HG02759 (cell line): ENCODE results near the gene SUFU.

Source experiments
- ATAC-seq: cut with Tn5 transposase; IDR thresholded peaks from one replicate; pipeline ENCODE4 v1.9.1; 2021; ENCODE audit warnings: mild to moderate bottlenecking, moderate library complexity; ENCODE audit not compliant: unreplicated experiment

Gene SUFU

GRCh38 chr10:102546606-102547320 lies 43.0 kb downstream of the SUFU start:
- ATAC-seq, result no peak

GRCh38 chr10:102549549-102549948 lies 45.8 kb downstream of the SUFU start:
- no peak for ATAC-seq

- ATAC-seq, result no peak
These were observed 47.0 kb downstream of the SUFU start for GRCh38 chr10:102550636-102551210.

GRCh38 chr10:102552533-102552932 lies 48.8 kb downstream of the SUFU start:
- no peak for ATAC-seq

- no peak for ATAC-seq
These were observed 50.0 kb downstream of the SUFU start for GRCh38 chr10:102553771-102554170.

- no peak for ATAC-seq
These were observed 50.8 kb downstream of the SUFU start for GRCh38 chr10:102554531-102554930.

- ATAC-seq, result no peak
These were observed 52.1 kb downstream of the SUFU start for GRCh38 chr10:102555781-102556328.

GRCh38 chr10:102557569-102557968 lies 53.8 kb downstream of the SUFU start:
- ATAC-seq, result no peak

GRCh38 chr10:102559764-102560163 lies 56.0 kb downstream of the SUFU start:
- no peak for ATAC-seq

GRCh38 chr10:102564209-102564834 lies 60.5 kb downstream of the SUFU start:
- ATAC-seq, result no peak

- ATAC-seq, result no peak
These were observed 62.0 kb downstream of the SUFU start for GRCh38 chr10:102565793-102566192.

GRCh38 chr10:102578782-102579181 lies 75.0 kb downstream of the SUFU start:
- ATAC-seq, result no peak

GRCh38 chr10:102579328-102579727 lies 75.6 kb downstream of the SUFU start:
- ATAC-seq, result no peak

GRCh38 chr10:102580230-102580629 lies 76.5 kb downstream of the SUFU start:
- ATAC-seq, result no peak

- ATAC-seq, result no peak
These were observed 77.6 kb downstream of the SUFU start for GRCh38 chr10:102581401-102581800.

GRCh38 chr10:102581981-102582580 lies 78.3 kb downstream of the SUFU start:
- no peak for ATAC-seq

- ATAC-seq, result peak; percentile 89
These were observed 80.0 kb downstream of the SUFU start for GRCh38 chr10:102583435-102584417.

- ATAC-seq, result no peak
These were observed 81.3 kb downstream of the SUFU start for GRCh38 chr10:102585026-102585425.

- ATAC-seq, result no peak
These were observed 83.1 kb downstream of the SUFU start for GRCh38 chr10:102586858-102587257.

- ATAC-seq, result no peak
These were observed 85.1 kb downstream of the SUFU start for GRCh38 chr10:102588875-102589274.
